Activated CD4-positive, CD25-positive, alpha-beta regulatory T cell (primary cell): ENCODE results near the gene DSG4.
"Not testable (repeated sequence)": the region's sequence is repeated elsewhere in the genome, so short reads cannot be mapped to it uniquely, and the experiment has no call there.

Experiments used
- DNase-seq, 4 experiments: peaks; one replicate each; lab custom pipeline; 2025; lab: John Stamatoyannopoulos, UW

Gene DSG4

GRCh38 chr18:31376477-31376876 lies at the start of gene DSG4:
Gene DSG4, plus strand, starts transcription at chr18:31376777. Its CDS starts 135 bp downstream, at chr18:31376912.
- no peak for DNase-seq

- no peak for DNase-seq
Measured at GRCh38 chr18:31329787-31330438, 46.7 kb upstream of the DSG4 start.

- DNase-seq, result no peak
Measured at GRCh38 chr18:31343454-31343853, 33.1 kb upstream of the DSG4 start.

- DNase-seq, result not testable (repeated sequence)
Measured at GRCh38 chr18:31353336-31353735, 23.2 kb upstream of the DSG4 start.

- no peak for DNase-seq
Measured at GRCh38 chr18:31354990-31355389, 21.6 kb upstream of the DSG4 start.

GRCh38 chr18:31356025-31356424 lies 20.6 kb upstream of the DSG4 start:
- no peak for DNase-seq

- DNase-seq, result no peak
Measured at GRCh38 chr18:31364190-31364589, 12.4 kb upstream of the DSG4 start.

- no peak for DNase-seq
Measured at GRCh38 chr18:31369478-31369877, 7.1 kb upstream of the DSG4 start.

GRCh38 chr18:31371989-31372388 lies 4.6 kb upstream of the DSG4 start:
- no peak for DNase-seq

GRCh38 chr18:31373641-31374040 lies 2.9 kb upstream of the DSG4 start:
- DNase-seq, result no peak

- DNase-seq, result no peak
Measured at GRCh38 chr18:31380912-31381311, 4.3 kb downstream of the DSG4 start.

- no peak for DNase-seq
Measured at GRCh38 chr18:31382107-31382506, 5.5 kb downstream of the DSG4 start.

- DNase-seq, result no peak
Measured at GRCh38 chr18:31386741-31387140, 10.2 kb downstream of the DSG4 start.

- no peak for DNase-seq
Measured at GRCh38 chr18:31393286-31393685, 16.7 kb downstream of the DSG4 start.

- no peak for DNase-seq
Measured at GRCh38 chr18:31396796-31397612, 20.4 kb downstream of the DSG4 start.

- DNase-seq, result no peak
Measured at GRCh38 chr18:31398191-31398590, 21.6 kb downstream of the DSG4 start.

- DNase-seq, result no peak
Measured at GRCh38 chr18:31399306-31400032, 22.9 kb downstream of the DSG4 start.

GRCh38 chr18:31401156-31402025 lies 24.8 kb downstream of the DSG4 start:
- DNase-seq, result no peak

GRCh38 chr18:31402026-31402373 lies 25.4 kb downstream of the DSG4 start:
- DNase-seq, result no peak

GRCh38 chr18:31403409-31403808 lies 26.8 kb downstream of the DSG4 start:
- no peak for DNase-seq

- DNase-seq, result no peak
Measured at GRCh38 chr18:31407649-31408048, 31.1 kb downstream of the DSG4 start.

- no peak for DNase-seq
Measured at GRCh38 chr18:31409276-31409675, 32.7 kb downstream of the DSG4 start.
